Measurements from ENCODE around the gene PHF14.

Gene PHF14

GRCh38 chr7:11133436-11133959 is 159.8 kb downstream of the PHF14 start:
- Histone ChIP-seq H3K9me3 (replicated peaks; ENCODE audit: insufficient read depth, low read length) (no peaks in the 10 kb centered on the region), H2AFZ (ENCODE audit: low read length) (no peak overlapping the region), H3K4me2 (ENCODE audit: low read depth, low read length) (no peak overlapping the region)

GRCh38 chr7:11135573-11135972 is 161.9 kb downstream of the PHF14 start:
- no peaks in the 10 kb centered on the region for H3K9me2 ChIP-seq (replicated peaks; ENCODE audit: insufficient read depth, low read length)
- H3K9me3 ChIP-seq (replicated peaks; ENCODE audit: insufficient read depth, low read length), result no peaks in the 10 kb centered on the region
- H3K9ac ChIP-seq (ENCODE audit: low read length), result no peak overlapping the region
- H3K79me2 ChIP-seq (ENCODE audit: low read length), result no peaks in the 10 kb centered on the region
- H3K27me3 ChIP-seq (replicated peaks; ENCODE audit: insufficient read depth, low read length), result no peaks in the 10 kb centered on the region
- DNase-seq, result no peak
- H2AFZ ChIP-seq (ENCODE audit: low read length), result no peak overlapping the region
- TF ChIP-seq CTCF (IDR thresholded peaks at IDR 0.05; ENCODE audit: low read length), result no peak
- no peak for TF ChIP-seq EZH2phosphoT487 (IDR thresholded peaks at IDR 0.05; ENCODE audit: low read length)
- no peak for TF ChIP-seq EZH2 (optimal IDR thresholded peaks at IDR 0.05; ENCODE audit: low read depth, low read length)
- no peaks in the 10 kb centered on the region for H3F3A ChIP-seq (ENCODE audit: insufficient read depth, low read length)
- no peaks in the 10 kb centered on the region for H3K4me1 ChIP-seq (ENCODE audit: low read length)
- no peak overlapping the region for H3K4me2 ChIP-seq (ENCODE audit: low read depth, low read length)
- no peak overlapping the region for H3K4me3 ChIP-seq (ENCODE audit: low read length)
- H3K27ac ChIP-seq (ENCODE audit: low read length), result no peak overlapping the region
- H3K36me3 ChIP-seq (replicated peaks; ENCODE audit: insufficient read depth, low read length), result no peaks in the 10 kb centered on the region
- H4K20me1 ChIP-seq (ENCODE audit: insufficient read depth, low read length), result no peaks in the 10 kb centered on the region

More at GRCh38 chr7:11133436-11133959, 159.8 kb downstream of the PHF14 start:
- Histone ChIP-seq H3K27me3 (replicated peaks; ENCODE audit: insufficient read depth, low read length) (no peaks in the 10 kb centered on the region), H3K36me3 (replicated peaks; ENCODE audit: insufficient read depth, low read length) (no peaks in the 10 kb centered on the region), H4K20me1 (ENCODE audit: insufficient read depth, low read length) (no peaks in the 10 kb centered on the region), H3F3A (ENCODE audit: insufficient read depth, low read length) (no peaks in the 10 kb centered on the region), H3K9me2 (replicated peaks; ENCODE audit: insufficient read depth, low read length) (no peaks in the 10 kb centered on the region), H3K4me3 (ENCODE audit: low read length) (no peak overlapping the region), H3K27ac (ENCODE audit: low read length) (no peak overlapping the region), H3K79me2 (ENCODE audit: low read length) (no peaks in the 10 kb centered on the region), H3K4me1 (ENCODE audit: low read length) (no peaks in the 10 kb centered on the region), H3K9ac (ENCODE audit: low read length) (no peak overlapping the region)
- TF ChIP-seq CTCF (IDR thresholded peaks at IDR 0.05; ENCODE audit: low read length) (no peak), EZH2 (optimal IDR thresholded peaks at IDR 0.05; ENCODE audit: low read depth, low read length) (no peak), EZH2phosphoT487 (IDR thresholded peaks at IDR 0.05; ENCODE audit: low read length) (no peak)
- no peak for DNase-seq

GRCh38 chr7:11141541-11141940 is 167.9 kb downstream of the PHF14 start:
- Histone ChIP-seq H3K4me2 (ENCODE audit: low read depth, low read length) (no peak overlapping the region), H4K20me1 (ENCODE audit: insufficient read depth, low read length) (no peaks in the 10 kb centered on the region), H3K9ac (ENCODE audit: low read length) (no peak overlapping the region), H3K36me3 (replicated peaks; ENCODE audit: insufficient read depth, low read length) (no peaks in the 10 kb centered on the region), H3K9me3 (replicated peaks; ENCODE audit: insufficient read depth, low read length) (no peaks in the 10 kb centered on the region), H3K4me1 (ENCODE audit: low read length) (no peaks in the 10 kb centered on the region), H3K27me3 (replicated peaks; ENCODE audit: insufficient read depth, low read length) (no peaks in the 10 kb centered on the region), H3K27ac (ENCODE audit: low read length) (no peak overlapping the region), H3K79me2 (ENCODE audit: low read length) (no peaks in the 10 kb centered on the region), H3K9me2 (replicated peaks; ENCODE audit: insufficient read depth, low read length) (no peaks in the 10 kb centered on the region), H2AFZ (ENCODE audit: low read length) (no peak overlapping the region), H3F3A (ENCODE audit: insufficient read depth, low read length) (no peaks in the 10 kb centered on the region), H3K4me3 (ENCODE audit: low read length) (no peak overlapping the region)
- no peak for DNase-seq
- TF ChIP-seq CTCF (IDR thresholded peaks at IDR 0.05; ENCODE audit: low read length) (no peak), EZH2 (optimal IDR thresholded peaks at IDR 0.05; ENCODE audit: low read depth, low read length) (no peak), EZH2phosphoT487 (IDR thresholded peaks at IDR 0.05; ENCODE audit: low read length) (no peak)

Data from MM.1S (cell line).